CD4-positive, alpha-beta T cell (primary cell): ENCODE results near the gene PSEN1. TPM values are rescaled to one million over a fixed set of nuclear protein-coding genes. Genes with fewer than 3 reads are reported as not detected.
"Not testable (repeated sequence)": the region's sequence is repeated elsewhere in the genome, so short reads cannot be mapped to it uniquely, and the experiment has no call there.

Experiments
- ATAC-seq: fragments of 200-7000 bp; cut with Tn5 transposase; one replicate; pipeline ENCODE4 v1.10.0; 2022; ENCODE audit warnings: mild to moderate bottlenecking; ENCODE audit not compliant: poor library complexity
- CTCF ChIA-PET: fragments of 350-600 bp; sonication (Branson Sonifier 250); formaldehyde crosslinking; loops from one replicate; lab custom pipeline; 2021; ENCODE audit warnings: antibody characterized with exemption, inconsistent platforms; lab: Charles Lee
- POLR2A ChIA-PET: fragments of 350-600 bp; sonication (Branson Sonifier 250); formaldehyde crosslinking; loops from one replicate; lab custom pipeline; 2021; ENCODE audit warnings: antibody characterized with exemption, inconsistent platforms; lab: Charles Lee
- DNase-seq, 14 experiments: peaks; one replicate each; pipeline ENCODE4 v3.0.0-alpha.2; 2013 to 2020; ENCODE audit warnings: mixed read lengths in 2 of 14
- H3K27ac ChIP-seq, 2 donors: one replicate each; pipeline versions ENCODE4 v1.5.1 to v1.7.0; 2013; ENCODE audit warnings: low read length in 2 of 2, low read depth in 1 of 2, mild to moderate bottlenecking in 1 of 2
- H3K27me3 ChIP-seq, 2 experiments: 1 replicate in 1 of 2; 2 replicates in 1 of 2; pipeline versions ENCODE4 v1.6.1 to v1.7.0; 2013; ENCODE audit warnings: low read length in 2 of 2, control low read depth in 1 of 2, mild to moderate bottlenecking in 1 of 2, moderate library complexity in 1 of 2; ENCODE audit not compliant: insufficient read depth in 2 of 2, control insufficient read depth in 1 of 2
- H3K36me3 ChIP-seq: one replicate; pipeline ENCODE4 v1.6.1; 2013; ENCODE audit warnings: low read length, control low read depth; ENCODE audit not compliant: insufficient read depth
- H3K4me1 ChIP-seq: one replicate; pipeline ENCODE4 v1.6.1; 2013; ENCODE audit warnings: low read length, control low read depth; ENCODE audit not compliant: insufficient read depth
- H3K4me3 ChIP-seq: one replicate; pipeline ENCODE4 v1.5.1; 2013; ENCODE audit warnings: mild to moderate bottlenecking, low read length, moderate library complexity
- H3K9me3 ChIP-seq, 2 experiments: 1 replicate in 1 of 2; 2 replicates in 1 of 2; pipeline versions ENCODE4 v1.6.1 to v1.7.0; 2013; ENCODE audit warnings: low read length in 2 of 2, mild to moderate bottlenecking in 2 of 2, control low read depth in 1 of 2, moderate library complexity in 1 of 2; ENCODE audit not compliant: control insufficient read depth in 1 of 2, insufficient read depth in 1 of 2
- H3K27ac Mint-ChIP-seq: one replicate; pipeline ENCODE4 v1.8.0; 2020; ENCODE audit warnings: mixed read lengths
- H3K27me3 Mint-ChIP-seq: one replicate; pipeline ENCODE4 v1.8.0; 2021; ENCODE audit warnings: mixed read lengths
- H3K36me3 Mint-ChIP-seq: one replicate; pipeline ENCODE4 v1.8.0; 2021; ENCODE audit warnings: low read depth, mixed read lengths
- H3K4me1 Mint-ChIP-seq: one replicate; pipeline ENCODE4 v1.8.0; 2021; ENCODE audit warnings: low read depth, mixed read lengths
- H3K4me3 Mint-ChIP-seq: one replicate; pipeline ENCODE4 v1.8.0; 2020; ENCODE audit warnings: mild to moderate bottlenecking, mixed read lengths
- H3K9me3 Mint-ChIP-seq: one replicate; pipeline ENCODE4 v1.8.0; 2020; ENCODE audit warnings: mixed read lengths
- intact Hi-C, 2 experiments: fragments of 100-400 bp; cut with DNase I in 1 of 2; cut with micrococcal nuclease in 1 of 2; formaldehyde crosslinking; loops; one replicate each; pipeline versions ENCODE4 v1.15.1 to v1.9.0; 2023 to 2025; cut with DNase I, micrococcal nuclease
- total RNA-seq, 174 experiments: library from RNA in 2 of 174; stranded (reverse) in 2 of 174; gene quantifications; one replicate each; pipeline ENCODE4 v1.2.3 and lab custom pipeline; 2021 to 2026
- TF ChIP-seq, protein P1 (sequence below): fragments of 200-600 bp; IDR thresholded peaks from one replicate; pipeline ENCODE4 v1.8.0; 2022; ENCODE audit warnings: antibody characterized with exemption, mild to moderate bottlenecking

The PSEN1 gene
- total RNA-seq, 2 experiments from 2014 or later, result 27.1 to 28.3 TPM

GRCh38 chr14:73180385-73180805 lies 44.1 kb downstream of the PSEN1 start:
- no peaks in the 10 kb centered on the region for H3K9me3 Mint-ChIP-seq
- TF ChIP-seq, protein P1, sequence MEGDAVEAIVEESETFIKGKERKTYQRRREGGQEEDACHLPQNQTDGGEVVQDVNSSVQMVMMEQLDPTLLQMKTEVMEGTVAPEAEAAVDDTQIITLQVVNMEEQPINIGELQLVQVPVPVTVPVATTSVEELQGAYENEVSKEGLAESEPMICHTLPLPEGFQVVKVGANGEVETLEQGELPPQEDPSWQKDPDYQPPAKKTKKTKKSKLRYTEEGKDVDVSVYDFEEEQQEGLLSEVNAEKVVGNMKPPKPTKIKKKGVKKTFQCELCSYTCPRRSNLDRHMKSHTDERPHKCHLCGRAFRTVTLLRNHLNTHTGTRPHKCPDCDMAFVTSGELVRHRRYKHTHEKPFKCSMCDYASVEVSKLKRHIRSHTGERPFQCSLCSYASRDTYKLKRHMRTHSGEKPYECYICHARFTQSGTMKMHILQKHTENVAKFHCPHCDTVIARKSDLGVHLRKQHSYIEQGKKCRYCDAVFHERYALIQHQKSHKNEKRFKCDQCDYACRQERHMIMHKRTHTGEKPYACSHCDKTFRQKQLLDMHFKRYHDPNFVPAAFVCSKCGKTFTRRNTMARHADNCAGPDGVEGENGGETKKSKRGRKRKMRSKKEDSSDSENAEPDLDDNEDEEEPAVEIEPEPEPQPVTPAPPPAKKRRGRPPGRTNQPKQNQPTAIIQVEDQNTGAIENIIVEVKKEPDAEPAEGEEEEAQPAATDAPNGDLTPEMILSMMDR, result no peak
- no peaks in the 10 kb centered on the region for H3K27me3 ChIP-seq
- H3K36me3 Mint-ChIP-seq, result peaks cover 52% of the 10 kb centered on the region
- H3K27me3 Mint-ChIP-seq, result no peaks in the 10 kb centered on the region
- no peaks in the 10 kb centered on the region for H3K9me3 ChIP-seq
- H3K4me3 Mint-ChIP-seq, result no peak overlapping the region
- intact Hi-C loops, result no loop called here
- ATAC-seq (no peak), DNase-seq (peak in 2 of 14 experiments; percentile 10 to 28)
- no peak overlapping the region for H3K27ac ChIP-seq
- no peaks in the 10 kb centered on the region for H3K4me1 ChIP-seq
- no peak overlapping the region for H3K27ac Mint-ChIP-seq
- H3K4me3 ChIP-seq, result no peak overlapping the region
- ChIA-PET POLR2A (no interaction called here), CTCF (no interaction called here)
- peaks cover 35% of the 10 kb centered on the region for H3K36me3 ChIP-seq
- no peaks in the 10 kb centered on the region for H3K4me1 Mint-ChIP-seq

- CTCF ChIA-PET, ATAC-seq, H3K27ac ChIP-seq, POLR2A ChIA-PET, intact Hi-C loops, H3K27me3 ChIP-seq, H3K27ac Mint-ChIP-seq, H3K9me3 ChIP-seq, DNase-seq, H3K9me3 Mint-ChIP-seq, H3K27me3 Mint-ChIP-seq, H3K4me1 Mint-ChIP-seq, H3K4me3 Mint-ChIP-seq, H3K4me1 ChIP-seq, H3K4me3 ChIP-seq: not testable (repeated sequence)
- H3K36me3 ChIP-seq, result peaks cover 29% of the 10 kb centered on the region
- peaks cover 48% of the 10 kb centered on the region for H3K36me3 Mint-ChIP-seq
Observed at GRCh38 chr14:73180969-73181368, 44.7 kb downstream of the PSEN1 start.

- Mint-ChIP-seq H3K27ac (no peak overlapping the region), H3K4me3 (no peak overlapping the region), H3K27me3 (no peaks in the 10 kb centered on the region), H3K4me1 (no peaks in the 10 kb centered on the region), H3K9me3 (no peaks in the 10 kb centered on the region), H3K36me3 (peaks cover 66% of the 10 kb centered on the region)
- H3K36me3 ChIP-seq, result peaks cover 42% of the 10 kb centered on the region
- no peak overlapping the region for H3K27ac ChIP-seq
- DNase-seq, result no peak
- POLR2A ChIA-PET, result no interaction called here
- H3K27me3 ChIP-seq, result no peaks in the 10 kb centered on the region
- CTCF ChIA-PET, result no interaction called here
- no peak overlapping the region for H3K4me3 ChIP-seq
- ATAC-seq, result no peak
- H3K4me1 ChIP-seq, result no peaks in the 10 kb centered on the region
- TF ChIP-seq, protein P1, result no peak
- H3K9me3 ChIP-seq, result no peaks in the 10 kb centered on the region
- intact Hi-C loops, result no loop called here
Observed at GRCh38 chr14:73188501-73188911, 52.2 kb downstream of the PSEN1 start.

- no peaks in the 10 kb centered on the region for H3K27me3 ChIP-seq
- DNase-seq, result no peak
- Mint-ChIP-seq H3K9me3 (no peaks in the 10 kb centered on the region), H3K27ac (no peak overlapping the region), H3K27me3 (no peaks in the 10 kb centered on the region), H3K4me1 (no peaks in the 10 kb centered on the region), H3K4me3 (no peak overlapping the region), H3K36me3 (peaks cover 77% of the 10 kb centered on the region)
- no peak overlapping the region for H3K4me3 ChIP-seq
- H3K9me3 ChIP-seq, result no peaks in the 10 kb centered on the region
- ATAC-seq, result no peak
- ChIA-PET POLR2A (no interaction called here), CTCF (no interaction called here)
- H3K27ac ChIP-seq, result no peak overlapping the region
- H3K4me1 ChIP-seq, result no peaks in the 10 kb centered on the region
- TF ChIP-seq, protein P1, result no peak
- peaks cover 52% of the 10 kb centered on the region for H3K36me3 ChIP-seq
- intact Hi-C loops, result no loop called here
Observed at GRCh38 chr14:73189651-73190050, 53.3 kb downstream of the PSEN1 start.
